PC-9 (cell line): Measurements from ENCODE around the gene MPP1. TPM values are rescaled to one million over a fixed set of nuclear protein-coding genes. Genes with fewer than 3 reads are reported as not detected.

ENCODE experiments used
- BruUV-seq: library from RNA; stranded (reverse); fragments of 400-500 nt; replicated peaks from 2 replicates; lab custom pipeline; 2021; lab: Mats Ljungman, UMichigan
- CTCF ChIA-PET: fragments of 300-600 bp; sonication (Branson Sonifier 250); formaldehyde crosslinking; loops from one replicate; lab custom pipeline; 2022; ENCODE audit warnings: antibody characterized with exemption; lab: Charles Lee
- POLR2A ChIA-PET: fragments of 300-600 bp; sonication (Branson Sonifier 250); formaldehyde crosslinking; loops from one replicate; lab custom pipeline; 2022; ENCODE audit warnings: antibody characterized with exemption; ENCODE audit not compliant: unreplicated experiment; lab: Charles Lee
- DNase-seq, 2 experiments: peaks; one replicate each; pipeline versions ENCODE4 v3.0.0 to v3.0.0-alpha.2; 2015 to 2022; ENCODE audit warnings: mixed read lengths in 1 of 2
- H2AFZ ChIP-seq: fragments of 200-600 bp; sonication (generic); 2 replicates; pipeline ENCODE4 v1.8.1; 2017; ENCODE audit warnings: antibody characterized with exemption
- H3F3A ChIP-seq: fragments of 200-600 bp; sonication (generic); 2 replicates; pipeline ENCODE4 v1.8.1; 2017; ENCODE audit warnings: antibody characterized with exemption, mild to moderate bottlenecking, low read depth; ENCODE audit not compliant: insufficient read depth
- H3K27ac ChIP-seq: fragments of 200-600 bp; sonication (generic); 2 replicates; pipeline ENCODE4 v1.6.1; 2016; ENCODE audit warnings: mixed run types
- H3K27me3 ChIP-seq: fragments of 200-600 bp; sonication (generic); 2 replicates; pipeline ENCODE4 v1.6.1; 2016; ENCODE audit warnings: low read depth, mixed run types; ENCODE audit not compliant: insufficient read depth
- H3K36me3 ChIP-seq: fragments of 200-600 bp; sonication (generic); 2 replicates; pipeline ENCODE4 v1.6.1; 2016; ENCODE audit warnings: low read depth, mixed run types
- H3K4me1 ChIP-seq: fragments of 200-600 bp; sonication (generic); replicated peaks from 2 replicates; pipeline ENCODE4 v1.6.1; 2016; ENCODE audit warnings: mixed run types; ENCODE audit not compliant: insufficient read depth
- H3K4me2 ChIP-seq: fragments of 200-600 bp; sonication (generic); 2 replicates; pipeline ENCODE4 v1.6.1; 2017; ENCODE audit warnings: mixed run types
- H3K4me3 ChIP-seq: fragments of 200-600 bp; sonication (generic); 2 replicates; pipeline ENCODE4 v1.6.1; 2016; ENCODE audit warnings: mixed run types
- H3K79me2 ChIP-seq: fragments of 200-600 bp; sonication (generic); 2 replicates; pipeline ENCODE4 v1.6.1; 2017; ENCODE audit warnings: low read depth, mixed run types
- H3K9me2 ChIP-seq: fragments of 200-600 bp; sonication (generic); 2 replicates; pipeline ENCODE4 v1.8.1; 2017; ENCODE audit warnings: mild to moderate bottlenecking; ENCODE audit not compliant: insufficient read depth
- H3K9me3 ChIP-seq: fragments of 200-600 bp; sonication (generic); 2 replicates; pipeline ENCODE4 v1.8.1; 2016; ENCODE audit warnings: low read depth; ENCODE audit not compliant: insufficient read depth
- H4K20me1 ChIP-seq: fragments of 200-600 bp; sonication (generic); 2 replicates; pipeline ENCODE4 v1.8.1; 2017; ENCODE audit not compliant: insufficient read depth
- EZH2 ChIP-seq: fragments of 200-600 bp; sonication (generic); IDR thresholded peaks from 2 replicates; pipeline ENCODE4 v1.8.0; 2017; ENCODE audit warnings: antibody characterized with exemption, low read depth
- intact Hi-C: fragments of 100-400 bp; cut with micrococcal nuclease; formaldehyde crosslinking; loops from one replicate; pipeline ENCODE4 v1.10.0; 2022; ENCODE audit not compliant: unreplicated experiment
- total RNA-seq: library from RNA; stranded (reverse); gene quantifications from 2 replicates; pipeline ENCODE4 v1.2.3, GENCODE V29; 2021
- TF ChIP-seq, protein P1 (sequence below): fragments of 200-600 bp; sonication (generic); conservative IDR thresholded peaks from 2 replicates; pipeline ENCODE4 v1.6.1; 2017; ENCODE audit warnings: mixed run types, antibody characterized with exemption, mild to moderate bottlenecking, moderate library complexity

MPP1 gene
- total RNA-seq, 1 experiment from 2014 or later: 4.8 TPM

DNA sequence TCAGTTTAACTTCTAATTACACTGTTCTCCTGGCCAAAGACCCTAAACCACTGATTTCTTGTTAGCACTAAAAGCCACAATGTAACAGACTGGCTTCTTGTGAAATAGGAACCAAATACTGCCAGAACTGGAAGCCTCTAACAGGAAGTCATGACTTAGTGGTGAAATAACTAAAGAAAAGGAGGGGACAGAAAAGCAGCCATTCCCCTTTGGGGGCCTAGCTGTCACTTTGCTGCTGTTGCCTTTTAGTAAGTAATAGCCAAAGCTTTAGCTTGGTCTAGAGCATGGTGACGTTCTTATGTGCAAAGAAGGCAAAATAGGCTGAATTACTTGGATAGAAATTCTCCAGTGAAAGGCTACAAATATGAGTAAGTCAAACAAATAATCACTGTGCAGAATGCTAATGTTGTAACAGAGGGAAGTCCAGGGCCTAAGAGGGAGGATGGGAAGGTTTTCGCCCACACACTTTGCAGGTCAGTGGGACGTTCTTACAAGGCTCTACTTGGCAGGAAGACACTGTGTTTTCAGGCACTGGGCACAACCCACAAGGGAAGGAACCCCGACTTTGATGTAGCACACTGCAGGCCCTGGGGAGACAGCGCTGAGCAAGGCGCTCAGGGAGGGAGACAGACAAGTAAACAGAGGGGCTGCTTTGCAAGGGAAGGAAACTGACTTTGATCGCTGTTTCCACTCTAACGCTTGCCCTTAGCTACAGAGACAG is 71.1 kb downstream of the MPP1 start:
- no peak for DNase-seq
- H3K27ac ChIP-seq: no peak overlapping the region
- TF ChIP-seq, protein P1, sequence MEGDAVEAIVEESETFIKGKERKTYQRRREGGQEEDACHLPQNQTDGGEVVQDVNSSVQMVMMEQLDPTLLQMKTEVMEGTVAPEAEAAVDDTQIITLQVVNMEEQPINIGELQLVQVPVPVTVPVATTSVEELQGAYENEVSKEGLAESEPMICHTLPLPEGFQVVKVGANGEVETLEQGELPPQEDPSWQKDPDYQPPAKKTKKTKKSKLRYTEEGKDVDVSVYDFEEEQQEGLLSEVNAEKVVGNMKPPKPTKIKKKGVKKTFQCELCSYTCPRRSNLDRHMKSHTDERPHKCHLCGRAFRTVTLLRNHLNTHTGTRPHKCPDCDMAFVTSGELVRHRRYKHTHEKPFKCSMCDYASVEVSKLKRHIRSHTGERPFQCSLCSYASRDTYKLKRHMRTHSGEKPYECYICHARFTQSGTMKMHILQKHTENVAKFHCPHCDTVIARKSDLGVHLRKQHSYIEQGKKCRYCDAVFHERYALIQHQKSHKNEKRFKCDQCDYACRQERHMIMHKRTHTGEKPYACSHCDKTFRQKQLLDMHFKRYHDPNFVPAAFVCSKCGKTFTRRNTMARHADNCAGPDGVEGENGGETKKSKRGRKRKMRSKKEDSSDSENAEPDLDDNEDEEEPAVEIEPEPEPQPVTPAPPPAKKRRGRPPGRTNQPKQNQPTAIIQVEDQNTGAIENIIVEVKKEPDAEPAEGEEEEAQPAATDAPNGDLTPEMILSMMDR: no peak
- TF ChIP-seq EZH2: no peak
- no TSS peak for BruUV-seq
- H3F3A ChIP-seq: peaks cover 6% of the 10 kb centered on the region; the same call in 1 of the 2 replicates
- no peaks in the 10 kb centered on the region for H3K9me3 ChIP-seq
- H3K4me1 ChIP-seq: peaks cover 30% of the 10 kb centered on the region
- no peaks in the 10 kb centered on the region for H4K20me1 ChIP-seq
- no peaks in the 10 kb centered on the region for H3K27me3 ChIP-seq
- H3K4me3 ChIP-seq: no peak overlapping the region
- H3K9me2 ChIP-seq: no peaks in the 10 kb centered on the region
- intact Hi-C loops: no loop called here
- H2AFZ ChIP-seq: no peak overlapping the region
- ChIA-PET CTCF (no interaction called here), POLR2A (no interaction called here)
- H3K4me2 ChIP-seq: no peak overlapping the region
- no peaks in the 10 kb centered on the region for H3K79me2 ChIP-seq
- H3K36me3 ChIP-seq: no peaks in the 10 kb centered on the region

- H3K27me3 ChIP-seq: no peaks in the 10 kb centered on the region
- no peaks in the 10 kb centered on the region for H4K20me1 ChIP-seq
- intact Hi-C loops: no loop called here
- no peak for DNase-seq
- BruUV-seq: no TSS peak
- no peaks in the 10 kb centered on the region for H3K79me2 ChIP-seq
- H2AFZ ChIP-seq: no peak overlapping the region
- H3F3A ChIP-seq: peaks cover 6% of the 10 kb centered on the region; the same call in 1 of the 2 replicates
- no peak overlapping the region; the same call in 1 of the 2 replicates for H3K4me3 ChIP-seq
- no peak overlapping the region for H3K27ac ChIP-seq
- H3K4me2 ChIP-seq: peak overlapping the region; percentile 68
- H3K4me1 ChIP-seq: peaks cover 30% of the 10 kb centered on the region
- H3K9me2 ChIP-seq: no peaks in the 10 kb centered on the region
- H3K9me3 ChIP-seq: no peaks in the 10 kb centered on the region
- TF ChIP-seq, protein P1: no peak
- TF ChIP-seq EZH2: no peak
- ChIA-PET CTCF (no interaction called here), POLR2A (no interaction called here)
- no peaks in the 10 kb centered on the region for H3K36me3 ChIP-seq
Measured at GRCh38 chrX:154733066-154733425, 72.2 kb downstream of the MPP1 start.

GRCh38 chrX:154732421-154733065 is 72.7 kb downstream of the MPP1 start:
- Histone ChIP-seq H3K27ac (no peak overlapping the region), H2AFZ (no peak overlapping the region), H3K79me2 (no peaks in the 10 kb centered on the region), H3K27me3 (no peaks in the 10 kb centered on the region), H3F3A (peaks cover 6% of the 10 kb centered on the region; the same call in 1 of the 2 replicates), H3K36me3 (no peaks in the 10 kb centered on the region), H3K9me3 (no peaks in the 10 kb centered on the region), H4K20me1 (no peaks in the 10 kb centered on the region), H3K4me2 (peak overlapping the region; percentile 68), H3K4me1 (peaks cover 30% of the 10 kb centered on the region), H3K4me3 (no peak overlapping the region; the same call in 1 of the 2 replicates), H3K9me2 (no peaks in the 10 kb centered on the region)
- no peak for TF ChIP-seq EZH2
- TF ChIP-seq, protein P1: no peak
- ChIA-PET POLR2A (no interaction called here), CTCF (no interaction called here)
- intact Hi-C loops: no loop called here
- DNase-seq: peak in 1 of 2 experiments; percentile 78
- no TSS peak for BruUV-seq
